GM19324 (cell line): ENCODE results near the gene CSNK1E.
A peak's percentile ranks its signal among the peaks of the same experiment; 100 is the strongest.
"Not testable (repeated sequence)": the region's sequence is repeated elsewhere in the genome, so short reads cannot be mapped to it uniquely, and the experiment has no call there.

Experiments used
- ATAC-seq: cut with Tn5 transposase; IDR thresholded peaks from one replicate; pipeline ENCODE4 v1.9.1; 2021; ENCODE audit warnings: mild to moderate bottlenecking, moderate library complexity; ENCODE audit not compliant: unreplicated experiment, low FRiP score

CSNK1E gene

DNA sequence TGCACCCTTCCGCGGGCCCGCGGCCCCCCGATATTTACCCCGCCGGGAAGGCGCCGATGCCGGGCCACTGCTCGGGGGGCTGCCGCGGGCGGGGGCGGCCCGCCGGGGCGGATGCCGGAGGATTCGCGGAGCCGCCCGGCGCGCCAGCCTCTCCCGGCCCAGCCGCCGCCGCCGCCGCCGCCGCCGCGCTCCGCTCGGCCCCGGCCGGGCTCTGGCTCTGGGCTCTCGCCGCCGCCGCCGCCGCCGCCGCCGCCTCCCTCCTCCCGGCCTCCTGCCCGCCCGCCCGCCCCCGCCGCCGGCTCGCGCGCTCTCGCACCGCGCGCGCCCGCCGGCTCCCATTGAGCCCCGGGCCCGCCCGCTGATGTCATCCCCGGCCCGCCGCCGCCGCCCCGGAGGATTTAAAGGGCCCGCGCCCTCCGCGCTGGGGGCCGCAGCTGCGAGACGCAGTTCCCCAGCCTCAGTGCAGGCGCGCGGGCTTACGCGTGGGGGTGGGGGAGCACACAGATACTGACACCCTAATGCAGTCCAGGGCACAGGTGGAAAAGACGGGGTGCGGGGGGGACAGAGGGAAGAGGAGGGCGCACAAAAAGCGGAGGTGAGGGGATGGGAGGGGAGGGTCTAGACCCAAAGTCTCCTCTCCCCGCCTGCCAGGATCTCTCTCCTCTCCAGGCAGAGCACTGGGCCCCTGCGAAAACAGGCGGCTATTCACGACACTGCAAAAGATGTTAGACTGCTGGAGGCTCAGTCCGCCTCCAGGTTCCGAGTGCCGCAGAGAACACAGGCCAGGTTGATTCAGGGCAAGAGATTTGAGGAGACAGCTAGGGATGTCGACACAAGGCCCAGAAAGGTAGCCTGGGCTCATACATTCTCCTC lies at the start of gene CSNK1E:
CSNK1E (minus strand) TSS at position 312 of the 873 bp plus-strand sequence. CDS start 3,276 bp downstream, outside the sequence.
- ATAC-seq = no peak

DNA sequence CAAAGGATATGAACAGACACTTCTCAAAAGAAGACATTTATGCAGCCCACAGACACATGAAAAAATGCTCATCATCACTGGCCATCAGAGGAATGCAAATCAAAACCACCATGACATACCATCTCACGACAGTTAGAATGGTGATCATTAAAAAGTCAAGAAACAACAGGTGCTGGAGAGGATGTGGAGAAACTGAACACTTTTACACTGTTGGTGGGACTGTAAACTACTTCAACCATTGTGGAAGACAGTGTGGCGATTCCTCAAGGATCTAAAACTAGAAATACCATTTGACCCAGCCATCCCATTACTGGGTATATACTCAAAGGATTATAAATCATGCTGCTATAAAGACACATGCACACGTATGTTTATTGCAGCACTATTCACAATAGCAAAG lies 48.6 kb upstream of the CSNK1E start:
- ATAC-seq = not testable (repeated sequence)

DNA sequence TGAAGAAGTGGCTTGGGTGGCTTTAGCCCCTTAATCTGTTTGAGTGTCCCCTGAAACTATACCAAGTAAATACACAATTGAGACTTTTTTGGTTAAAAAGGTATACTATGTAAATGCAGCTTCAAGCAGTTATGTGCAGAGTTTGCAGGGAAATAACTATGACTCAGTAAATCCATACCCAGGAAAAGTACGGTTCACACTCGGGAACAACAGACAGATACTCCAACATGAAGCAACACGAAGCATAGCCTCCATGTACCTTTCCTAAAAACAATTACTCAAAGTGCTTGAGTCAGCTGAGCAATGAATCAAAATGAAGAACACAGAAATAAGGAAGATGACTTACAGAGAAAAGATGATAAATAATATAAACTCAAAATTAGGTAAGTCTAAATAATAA lies 47.9 kb upstream of the CSNK1E start:
- ATAC-seq = not testable (repeated sequence)

DNA sequence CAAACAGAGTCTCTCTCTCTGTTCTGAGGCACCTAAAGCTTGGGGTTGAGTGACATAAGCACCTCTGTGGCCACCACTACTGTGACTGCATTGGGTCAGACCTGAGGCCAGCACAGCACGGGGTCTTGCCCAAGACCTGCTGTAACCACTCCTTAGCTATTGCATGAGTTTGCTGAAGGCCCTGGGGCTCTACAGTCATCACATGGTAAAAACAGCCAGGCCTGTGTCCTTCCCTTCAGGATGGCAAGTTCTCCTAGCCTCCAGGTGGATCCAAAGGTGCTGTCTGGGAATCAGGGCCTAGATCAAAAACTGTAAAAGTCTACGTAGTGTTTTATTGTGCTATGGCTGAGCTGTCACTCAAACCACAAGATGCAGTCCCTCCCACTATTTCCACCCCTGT lies 43.3 kb upstream of the CSNK1E start:
- not testable (repeated sequence) for ATAC-seq

DNA sequence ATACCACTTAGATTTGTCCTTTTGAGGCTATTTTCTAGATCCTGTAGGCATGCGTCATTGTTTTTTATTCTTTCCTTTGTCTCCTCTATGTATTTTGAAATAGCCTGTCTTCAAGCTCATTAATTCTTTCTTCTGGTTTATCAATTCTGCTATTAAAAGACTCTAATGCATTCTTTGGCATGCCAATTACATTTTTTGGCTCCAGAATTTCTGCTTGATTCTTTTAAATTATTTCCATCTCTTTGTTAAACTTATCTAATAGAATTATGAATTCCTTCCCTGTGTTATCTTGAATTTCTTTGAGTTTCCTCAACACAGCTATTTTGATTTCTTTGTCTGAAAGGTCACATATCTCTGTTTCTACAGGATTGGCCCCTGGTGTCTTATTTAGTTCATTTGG lies 42.6 kb upstream of the CSNK1E start:
- not testable (repeated sequence) for ATAC-seq

DNA sequence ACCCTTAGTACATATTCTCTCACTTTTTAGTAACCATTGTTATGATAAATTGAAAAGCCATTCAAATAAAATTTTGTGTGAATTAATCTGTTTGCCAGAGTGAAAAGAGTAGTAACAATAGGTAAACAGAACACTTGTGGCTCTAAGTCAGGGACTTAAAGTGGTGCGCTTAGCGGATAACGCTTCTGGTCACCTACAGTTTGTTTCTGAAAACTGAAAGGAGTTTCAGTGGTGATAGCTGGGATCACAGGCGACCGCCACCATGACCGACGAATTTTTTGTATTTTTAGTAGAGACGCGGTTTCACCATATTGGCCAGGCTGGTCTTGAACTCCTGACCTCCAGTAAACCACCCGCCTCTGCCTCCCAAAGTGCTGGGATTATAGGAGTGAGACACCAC lies 40.7 kb upstream of the CSNK1E start:
- ATAC-seq = not testable (repeated sequence)

DNA sequence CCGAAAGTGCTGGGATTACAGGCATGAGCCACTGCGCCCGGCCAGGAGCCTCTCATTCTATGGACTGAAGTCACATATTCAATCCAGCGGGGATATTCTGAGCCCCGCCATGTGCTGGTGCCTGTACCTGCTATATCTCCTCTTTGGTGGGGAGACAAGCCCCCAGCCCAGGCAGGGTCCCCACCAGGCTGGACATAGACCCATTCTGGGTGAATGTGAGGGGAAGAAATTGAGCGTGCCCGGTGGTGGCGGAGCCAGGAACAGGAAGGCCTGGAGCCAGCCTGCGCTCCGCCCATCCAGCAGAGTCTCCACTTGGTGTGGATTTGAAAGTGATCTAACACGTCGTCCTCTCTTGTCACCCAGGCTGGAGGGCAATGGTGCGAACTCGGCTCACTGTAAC lies 38.0 kb upstream of the CSNK1E start:
- no peak for ATAC-seq

DNA sequence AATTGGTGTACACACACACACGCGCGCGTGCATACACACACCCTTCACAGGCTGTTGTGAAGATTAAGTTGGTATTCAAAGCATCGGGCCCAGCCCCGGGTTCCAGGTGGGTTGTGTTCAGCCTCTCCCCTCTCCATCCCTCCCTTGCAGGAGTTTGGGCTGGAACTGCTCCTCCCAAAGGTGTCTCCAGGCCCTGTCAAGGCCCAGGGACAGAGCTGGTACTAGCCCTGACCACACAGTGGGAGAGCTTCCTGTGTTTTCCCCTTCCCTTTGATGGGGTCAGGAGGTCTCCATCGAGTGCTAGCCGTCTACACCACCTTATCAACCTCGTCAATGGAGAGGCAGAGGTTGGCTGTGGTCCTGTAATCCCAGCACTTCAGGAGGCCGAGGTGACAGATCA lies 36.5 kb upstream of the CSNK1E start:
- ATAC-seq = no peak

DNA sequence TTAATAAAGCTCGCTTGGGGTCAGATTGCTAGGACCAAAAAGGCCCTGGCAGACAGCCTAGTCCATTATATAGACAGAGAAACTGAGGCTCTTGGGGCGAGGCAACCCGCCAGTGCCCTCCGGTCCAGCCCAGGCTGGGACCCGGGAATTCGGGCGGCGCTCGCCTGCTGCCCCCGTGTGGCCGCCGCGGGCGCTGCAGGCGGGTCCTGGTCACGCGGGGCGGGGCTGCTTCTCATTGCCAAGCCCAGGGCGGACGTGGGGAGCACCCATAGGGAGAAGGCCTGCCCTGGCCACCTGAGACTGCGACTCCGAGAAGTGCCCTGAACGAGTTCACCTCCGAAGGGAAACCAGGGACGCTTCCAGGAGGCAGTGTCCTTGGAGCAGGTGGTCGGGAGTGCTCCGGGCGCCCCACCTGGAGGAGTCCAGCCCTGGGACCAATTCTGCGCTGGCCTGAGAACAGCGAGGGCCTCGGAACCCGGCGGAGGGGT lies 36.0 kb upstream of the CSNK1E start:
- ATAC-seq = peak; percentile 45

DNA sequence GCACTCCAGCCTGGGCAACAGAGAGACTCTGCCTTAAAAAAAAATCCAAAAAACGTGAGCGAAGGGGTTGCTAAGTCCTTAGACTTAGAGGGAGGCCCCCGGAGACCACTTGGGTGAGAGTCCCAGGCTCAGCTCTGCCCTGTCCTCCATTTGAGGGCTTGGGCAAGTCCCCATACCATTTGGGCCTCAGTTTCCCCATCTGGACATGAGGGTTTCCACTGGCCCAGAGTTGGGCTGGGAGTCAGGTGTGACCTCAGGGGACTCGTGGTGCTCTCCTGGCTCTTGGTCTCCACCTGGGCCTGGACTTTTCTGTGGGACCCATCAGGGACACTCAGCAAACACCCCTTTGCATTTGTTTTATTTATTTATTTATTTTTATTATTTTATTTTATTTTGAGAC lies 35.2 kb upstream of the CSNK1E start:
- no peak for ATAC-seq

DNA sequence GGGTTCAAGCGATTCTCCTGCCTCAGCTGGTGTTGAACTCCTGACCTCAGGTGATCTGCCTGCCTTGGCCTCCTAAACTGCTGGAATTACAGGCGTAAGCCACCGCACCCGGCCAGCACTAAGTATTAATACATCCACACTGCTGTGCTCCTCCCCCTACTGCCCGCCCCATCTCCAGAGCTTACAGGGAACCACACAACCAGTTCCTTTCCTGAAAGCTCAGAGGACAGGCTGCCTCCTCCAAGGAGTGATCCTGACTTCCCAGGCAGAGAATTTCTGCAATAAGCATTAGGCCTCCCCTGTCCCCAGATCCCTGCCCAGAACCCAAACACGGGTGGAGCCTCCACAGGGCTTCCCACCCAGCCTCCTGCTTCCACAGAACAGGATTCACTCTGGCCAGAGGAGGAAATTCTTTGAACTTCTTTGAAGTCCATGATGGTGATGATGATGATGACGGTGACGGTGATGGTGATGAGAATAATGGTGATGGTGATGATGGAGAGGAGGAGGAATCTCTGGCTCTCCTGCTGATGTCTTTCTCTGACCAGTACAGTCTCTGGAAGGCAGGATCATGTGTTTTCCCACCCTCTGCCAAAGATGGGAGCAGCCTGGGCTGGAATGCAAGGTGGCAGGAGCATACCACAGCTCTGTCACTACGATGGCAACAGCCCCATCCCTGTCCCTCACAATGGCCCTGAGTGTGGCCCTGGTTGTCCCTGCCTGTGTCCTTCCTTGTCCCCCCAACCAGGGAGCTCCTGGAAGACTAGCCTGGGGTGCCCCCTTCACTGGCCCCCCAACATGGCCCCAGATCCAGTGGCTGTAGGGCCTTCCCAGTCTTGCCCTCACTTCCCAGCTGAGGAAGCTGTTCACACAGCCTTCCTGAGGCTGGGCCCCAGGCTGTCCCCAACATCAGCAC lies 33.5 kb upstream of the CSNK1E start:
- no peak for ATAC-seq

DNA sequence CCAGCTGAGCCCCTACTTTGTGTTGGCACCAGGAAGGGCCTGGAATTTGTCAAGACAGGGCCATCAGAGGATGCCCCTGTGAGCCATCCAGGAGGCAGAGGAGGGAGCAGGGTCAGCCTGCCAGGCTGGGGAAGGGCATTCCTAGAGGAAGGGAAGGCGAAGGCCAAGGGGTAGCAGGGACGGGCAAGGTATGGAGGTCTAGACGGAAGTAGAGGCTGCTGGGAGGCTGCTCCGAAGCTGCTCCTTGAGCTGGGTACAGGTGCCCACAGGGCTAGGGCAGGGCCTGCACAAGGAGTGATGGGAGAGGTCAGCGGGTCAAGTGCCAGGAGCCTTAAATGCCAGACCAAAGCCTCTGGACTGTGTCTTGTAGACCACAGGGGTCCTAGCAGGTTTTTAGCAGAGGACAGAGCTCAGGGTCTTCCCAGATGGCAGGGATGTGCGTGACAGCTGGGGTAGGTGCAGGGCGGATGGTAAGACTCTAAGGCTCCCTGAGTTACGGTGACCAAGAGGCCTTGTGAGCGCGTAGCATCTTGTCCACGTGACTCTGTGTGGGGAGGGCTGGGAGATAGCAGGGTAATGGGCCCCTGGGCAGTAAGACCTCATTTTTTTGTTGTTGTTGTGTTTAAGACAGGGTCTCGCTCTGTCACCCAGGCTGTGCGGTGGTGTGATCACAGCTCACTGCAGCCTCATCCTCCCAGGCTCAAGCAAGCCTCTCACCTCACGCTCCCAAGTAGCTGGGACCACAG lies 31.7 kb upstream of the CSNK1E start:
- ATAC-seq = no peak

DNA sequence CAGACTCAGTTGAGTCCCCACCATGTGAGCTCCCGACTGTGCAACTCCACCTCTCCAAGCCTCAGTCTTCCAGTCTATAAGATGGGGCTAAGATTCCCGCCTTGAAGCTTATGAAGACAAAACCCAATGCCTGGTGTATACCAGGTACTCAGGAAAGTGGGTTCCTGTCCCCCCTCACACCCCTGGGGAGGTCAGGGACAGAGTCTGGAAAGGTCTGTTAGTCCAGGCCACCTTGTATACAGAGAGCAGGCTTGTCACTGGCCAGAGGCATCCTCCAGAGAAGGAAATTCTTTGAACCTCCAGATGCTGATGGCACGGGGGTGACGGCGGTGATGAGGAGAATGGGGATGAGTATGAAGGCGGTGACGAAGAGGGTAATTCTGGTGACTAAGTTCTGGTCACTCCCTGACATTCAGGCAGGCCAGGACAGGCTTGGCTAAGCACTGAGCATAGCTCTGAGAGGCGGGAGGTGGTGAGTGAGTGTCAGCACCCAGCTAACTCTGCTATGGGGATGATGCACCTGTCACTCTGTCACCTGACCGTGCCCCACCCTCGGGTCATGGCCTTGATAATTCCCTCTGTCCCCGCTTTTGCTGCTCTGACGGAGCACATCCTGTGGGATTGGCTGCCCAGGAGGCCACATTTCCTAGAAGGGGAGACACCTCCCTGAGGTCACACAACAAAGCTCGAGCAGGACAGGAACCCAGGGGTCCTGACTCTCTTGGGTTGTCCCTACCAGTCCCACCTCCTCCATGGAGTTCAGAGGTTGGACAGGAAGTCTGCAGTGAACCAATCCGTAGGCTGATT lies 30.9 kb upstream of the CSNK1E start:
- no peak for ATAC-seq

DNA sequence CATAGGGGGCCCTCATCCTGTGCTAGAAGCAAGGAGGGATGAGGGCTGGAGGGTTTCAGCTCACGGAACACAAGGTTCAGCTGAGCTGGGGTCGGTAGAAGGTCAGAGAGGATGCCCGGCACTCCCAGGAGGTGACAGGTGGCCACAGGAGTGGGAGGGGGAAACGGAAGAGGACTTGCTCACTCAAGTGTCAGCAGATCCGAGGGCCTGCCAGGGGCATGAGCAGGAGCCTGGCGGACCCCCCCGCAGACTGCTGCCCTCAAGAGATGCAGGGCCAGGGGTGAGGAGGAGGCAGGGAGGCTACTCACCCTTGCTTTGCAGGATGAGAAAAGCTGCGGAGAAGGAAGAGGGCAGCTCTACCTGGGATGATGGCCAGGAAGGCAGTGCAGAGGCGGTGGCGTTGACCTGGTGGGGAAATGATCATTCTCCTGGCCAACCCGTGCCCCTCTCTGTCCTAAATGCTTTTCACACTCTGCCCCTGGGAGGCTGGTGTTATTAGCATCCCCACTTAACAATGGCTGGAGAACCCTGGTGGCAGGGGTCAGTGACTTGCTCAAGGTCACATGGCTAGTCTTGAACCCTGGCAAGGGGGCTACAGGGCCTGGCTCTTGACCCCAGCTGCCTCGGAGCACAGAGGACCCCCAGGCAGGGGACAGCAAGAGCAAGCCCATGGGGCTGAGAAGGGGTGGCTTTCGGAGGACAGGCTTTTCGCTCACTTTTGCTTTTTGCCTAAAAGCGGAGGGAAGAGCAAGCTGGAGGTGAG lies 30.1 kb upstream of the CSNK1E start:
- no peak for ATAC-seq

DNA sequence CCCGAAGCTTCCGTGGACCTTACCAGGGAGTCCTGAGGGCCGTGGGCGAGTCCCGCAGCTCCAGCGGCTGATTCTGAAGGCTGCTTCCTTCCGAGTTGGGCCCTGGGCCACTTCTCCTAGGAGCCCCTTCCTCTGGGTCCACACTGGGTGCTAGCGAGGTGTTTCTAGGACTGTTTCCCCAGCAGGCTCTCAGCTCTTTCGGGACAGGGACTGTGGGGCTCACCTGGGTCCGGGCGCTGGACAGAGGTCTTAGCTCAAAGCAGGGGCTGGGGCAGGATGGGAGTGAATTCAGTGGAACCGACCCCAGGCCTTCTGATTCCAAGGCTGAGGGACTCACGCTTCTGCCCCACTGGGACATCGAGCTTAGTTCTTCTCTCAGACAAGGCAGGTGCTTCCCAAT lies 29.3 kb upstream of the CSNK1E start:
- ATAC-seq = no peak

DNA sequence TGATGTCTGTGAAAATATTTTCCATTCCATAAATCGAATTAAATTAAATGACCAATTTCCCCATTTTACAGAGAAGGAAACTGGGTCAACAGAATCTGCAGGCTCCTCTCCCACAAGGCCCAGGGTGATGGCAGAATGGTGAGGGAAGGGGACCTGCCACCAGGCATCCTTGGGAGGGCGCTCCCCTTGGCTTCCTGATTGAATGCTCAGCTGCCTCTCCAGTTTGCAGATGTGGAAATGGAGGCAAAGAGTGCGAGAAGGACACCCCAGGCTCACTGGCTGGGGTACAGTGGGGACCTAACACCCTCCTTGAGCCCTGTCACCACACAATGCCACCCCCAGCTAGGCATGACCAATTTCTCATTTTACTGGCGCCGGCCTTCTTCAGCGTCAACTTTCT lies 28.5 kb upstream of the CSNK1E start:
- ATAC-seq = no peak

DNA sequence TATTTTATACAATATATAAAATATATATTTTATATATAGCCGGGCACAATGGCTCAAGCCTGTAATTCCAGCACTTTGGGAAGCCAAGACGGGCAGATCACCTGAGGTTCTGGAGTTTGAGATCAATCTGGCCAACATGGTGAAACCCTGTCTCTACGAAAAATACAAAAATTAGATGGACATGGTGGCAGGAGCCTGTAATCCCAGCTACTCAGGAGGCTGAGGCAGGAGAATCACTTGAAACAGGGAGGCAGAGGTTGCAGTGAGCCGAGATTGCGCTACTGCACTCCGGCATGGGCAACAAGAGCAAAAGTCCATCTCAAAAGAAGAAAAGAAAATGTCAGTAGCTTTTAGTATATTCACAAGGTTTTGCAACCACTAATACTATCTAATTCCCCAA lies 22.7 kb upstream of the CSNK1E start:
- ATAC-seq = not testable (repeated sequence)

DNA sequence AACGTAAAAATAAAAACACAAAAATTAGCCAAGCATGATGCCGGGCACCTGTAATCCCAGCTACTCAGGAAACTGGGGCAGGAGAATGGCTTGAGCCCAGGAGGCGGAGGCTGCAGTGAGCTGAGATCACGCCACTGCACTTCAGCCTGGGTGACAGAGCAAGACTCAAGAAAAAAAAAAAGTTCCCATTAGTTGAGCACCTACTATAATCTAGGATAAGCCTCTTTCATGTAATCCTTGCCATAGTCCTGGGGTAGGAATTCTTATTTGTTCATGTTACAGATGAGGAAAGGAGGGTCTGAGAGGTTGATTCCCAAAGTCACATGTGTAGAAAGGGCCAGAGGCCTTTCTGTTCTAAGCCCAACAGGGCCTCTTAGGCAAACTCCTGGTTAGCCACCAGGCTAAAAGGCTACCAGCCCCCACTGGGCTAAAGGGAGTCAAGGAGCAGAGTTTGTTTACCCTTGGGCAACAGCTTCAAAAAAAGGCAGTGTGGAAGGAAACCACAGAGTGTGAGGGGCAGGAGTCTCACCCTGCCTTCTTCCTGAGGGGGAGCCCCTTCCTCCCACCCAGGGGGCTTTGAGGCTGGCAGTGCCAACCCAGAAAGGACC lies 21.6 kb upstream of the CSNK1E start:
- ATAC-seq = no peak

DNA sequence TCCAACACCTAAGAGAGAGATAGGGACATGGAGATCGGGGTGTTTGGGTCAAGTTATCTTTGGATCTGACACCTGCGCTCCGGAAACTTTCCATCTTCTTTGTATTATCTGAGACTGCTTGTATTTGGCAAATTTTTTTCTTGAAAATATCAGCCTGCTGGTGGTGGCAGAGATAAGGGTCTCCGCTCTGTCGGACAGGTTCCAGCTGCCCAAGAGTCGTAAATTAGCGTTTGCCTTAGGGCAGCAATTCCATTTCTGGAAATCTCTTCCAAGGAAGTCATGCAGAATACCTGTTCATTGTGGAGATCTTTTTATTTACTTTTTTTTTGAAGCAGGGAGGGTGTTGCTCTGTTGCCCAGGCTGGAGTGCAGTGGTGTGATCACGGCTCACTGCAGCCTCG lies 19.5 kb upstream of the CSNK1E start:
- ATAC-seq = no peak
